ENCODE results near the gene DLL1. TPM values are rescaled to one million over a fixed set of nuclear protein-coding genes. Genes with fewer than 3 reads are reported as not detected.

Gene DLL1
- total RNA-seq, 2 experiments from 2014 or later: not detected

DNA sequence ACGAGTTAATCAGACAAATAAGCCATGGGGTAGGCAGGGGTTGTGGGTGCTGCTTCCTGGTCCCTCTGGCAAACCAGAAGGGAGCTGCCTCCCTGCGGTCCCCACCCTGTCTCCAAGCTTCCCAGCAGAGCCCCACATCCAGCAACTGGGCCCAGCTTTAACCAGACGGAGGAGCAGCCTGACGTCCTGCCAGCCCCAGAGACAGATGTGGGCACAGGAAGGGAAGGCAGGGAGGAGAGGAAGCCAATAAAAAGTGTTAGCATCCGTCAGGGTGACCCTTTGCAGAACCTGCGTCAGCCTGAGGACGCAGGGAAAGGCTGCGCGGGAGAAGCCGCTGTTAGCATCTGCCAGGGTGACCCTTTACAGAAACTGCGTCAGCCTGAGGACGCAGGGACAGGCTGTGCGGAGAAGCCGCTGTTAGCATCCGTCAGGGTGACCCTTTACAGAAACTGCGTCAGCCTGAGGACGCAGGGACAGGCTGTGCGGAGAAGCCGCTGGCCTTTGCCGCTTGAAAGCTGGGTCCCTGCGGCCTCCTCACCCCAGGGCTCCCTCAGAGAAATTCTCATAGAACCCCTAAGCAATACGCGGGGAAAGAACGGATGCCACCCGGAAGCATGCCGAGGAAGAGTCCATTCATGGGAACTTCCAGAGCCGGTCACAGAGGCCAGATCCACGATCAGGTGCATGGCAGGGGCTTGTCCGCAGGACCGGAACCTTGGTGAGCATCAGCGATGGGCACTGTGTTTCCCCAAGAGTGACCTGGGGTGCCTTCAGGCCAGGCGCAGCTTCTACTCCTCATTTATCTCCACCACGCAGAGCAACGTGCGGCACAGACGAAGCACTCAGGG lies 15.9 kb downstream of the DLL1 start:
- Histone ChIP-seq H4K20me1 (ENCODE audit: insufficient read depth, low read length) (no peaks in the 10 kb centered on the region), H3K4me1 (ENCODE audit: insufficient read depth, low read length, poor library complexity, severe bottlenecking) (peaks cover 12% of the 10 kb centered on the region), H3K9me2 (ENCODE audit: insufficient read depth, low read length) (no peaks in the 10 kb centered on the region), H3K36me3 (ENCODE audit: insufficient read depth, low read length) (no peaks in the 10 kb centered on the region), H3K4me2 (ENCODE audit: low read length) (no peak overlapping the region), H3K9me3 (ENCODE audit: low read length) (no peaks in the 10 kb centered on the region), H3K27ac (ENCODE audit: low read depth, low read length, poor library complexity, severe bottlenecking) (no peak overlapping the region), H3K4me3 (ENCODE audit: low read depth, low read length, poor library complexity, severe bottlenecking) (no peak overlapping the region), H3K79me2 (ENCODE audit: insufficient read depth, low read depth, low read length) (no peaks in the 10 kb centered on the region), H2AFZ (ENCODE audit: low read length) (no peak overlapping the region)
- intact Hi-C loops (cut with micrococcal nuclease; ENCODE audit: unreplicated experiment): no loop called here
- TF ChIP-seq, protein P1, sequence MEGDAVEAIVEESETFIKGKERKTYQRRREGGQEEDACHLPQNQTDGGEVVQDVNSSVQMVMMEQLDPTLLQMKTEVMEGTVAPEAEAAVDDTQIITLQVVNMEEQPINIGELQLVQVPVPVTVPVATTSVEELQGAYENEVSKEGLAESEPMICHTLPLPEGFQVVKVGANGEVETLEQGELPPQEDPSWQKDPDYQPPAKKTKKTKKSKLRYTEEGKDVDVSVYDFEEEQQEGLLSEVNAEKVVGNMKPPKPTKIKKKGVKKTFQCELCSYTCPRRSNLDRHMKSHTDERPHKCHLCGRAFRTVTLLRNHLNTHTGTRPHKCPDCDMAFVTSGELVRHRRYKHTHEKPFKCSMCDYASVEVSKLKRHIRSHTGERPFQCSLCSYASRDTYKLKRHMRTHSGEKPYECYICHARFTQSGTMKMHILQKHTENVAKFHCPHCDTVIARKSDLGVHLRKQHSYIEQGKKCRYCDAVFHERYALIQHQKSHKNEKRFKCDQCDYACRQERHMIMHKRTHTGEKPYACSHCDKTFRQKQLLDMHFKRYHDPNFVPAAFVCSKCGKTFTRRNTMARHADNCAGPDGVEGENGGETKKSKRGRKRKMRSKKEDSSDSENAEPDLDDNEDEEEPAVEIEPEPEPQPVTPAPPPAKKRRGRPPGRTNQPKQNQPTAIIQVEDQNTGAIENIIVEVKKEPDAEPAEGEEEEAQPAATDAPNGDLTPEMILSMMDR (conservative IDR thresholded peaks at IDR 0.05; ENCODE audit: low read length): no peak
- TF ChIP-seq EZH2phosphoT487 (IDR thresholded peaks at IDR 0.05; ENCODE audit: borderline replicate concordance, low read depth, low read length): no peak
- ChIA-PET CTCF (ENCODE audit: unreplicated experiment) (no interaction called here), POLR2A (no interaction called here)
- BruUV-seq (replicated peaks): no TSS peak
- DNase-seq (ENCODE audit: low spot score): no peak

DNA sequence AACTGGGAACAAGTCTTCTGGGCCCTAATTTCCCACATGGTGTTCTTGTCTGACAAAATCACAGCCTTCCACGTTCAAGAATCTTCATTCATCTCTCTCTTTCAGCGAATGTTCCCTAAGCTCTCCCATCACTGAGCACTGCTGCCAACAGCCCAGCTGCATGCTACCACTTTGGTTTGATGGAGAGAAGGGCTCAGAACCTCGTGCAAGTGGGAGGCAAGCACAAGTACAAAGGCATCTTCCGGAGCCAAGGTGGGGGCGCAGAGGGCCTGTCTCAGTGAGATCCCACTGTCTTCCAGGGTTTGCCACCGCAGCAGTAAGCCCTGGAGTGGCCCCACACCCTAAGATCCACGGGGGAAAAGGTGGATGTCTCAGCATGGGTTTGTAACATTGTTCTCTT lies 17.2 kb downstream of the DLL1 start:
- Histone ChIP-seq H3K27ac (ENCODE audit: low read depth, low read length, poor library complexity, severe bottlenecking) (no peak overlapping the region), H3K79me2 (ENCODE audit: insufficient read depth, low read depth, low read length) (no peaks in the 10 kb centered on the region), H3K36me3 (ENCODE audit: insufficient read depth, low read length) (no peaks in the 10 kb centered on the region), H3K4me2 (ENCODE audit: low read length) (no peak overlapping the region), H4K20me1 (ENCODE audit: insufficient read depth, low read length) (no peaks in the 10 kb centered on the region), H3K9me2 (ENCODE audit: insufficient read depth, low read length) (no peaks in the 10 kb centered on the region), H2AFZ (ENCODE audit: low read length) (no peak overlapping the region), H3K4me3 (ENCODE audit: low read depth, low read length, poor library complexity, severe bottlenecking) (no peak overlapping the region), H3K4me1 (ENCODE audit: insufficient read depth, low read length, poor library complexity, severe bottlenecking) (peaks cover 7% of the 10 kb centered on the region), H3K9me3 (ENCODE audit: low read length) (no peaks in the 10 kb centered on the region)
- ChIA-PET POLR2A (no interaction called here), CTCF (ENCODE audit: unreplicated experiment) (no interaction called here)
- DNase-seq (ENCODE audit: low spot score): no peak
- BruUV-seq (replicated peaks): no TSS peak
- intact Hi-C loops (cut with micrococcal nuclease; ENCODE audit: unreplicated experiment): no loop called here
- TF ChIP-seq, protein P1 (conservative IDR thresholded peaks at IDR 0.05; ENCODE audit: low read length): no peak
- TF ChIP-seq EZH2phosphoT487 (IDR thresholded peaks at IDR 0.05; ENCODE audit: borderline replicate concordance, low read depth, low read length): no peak

DNA sequence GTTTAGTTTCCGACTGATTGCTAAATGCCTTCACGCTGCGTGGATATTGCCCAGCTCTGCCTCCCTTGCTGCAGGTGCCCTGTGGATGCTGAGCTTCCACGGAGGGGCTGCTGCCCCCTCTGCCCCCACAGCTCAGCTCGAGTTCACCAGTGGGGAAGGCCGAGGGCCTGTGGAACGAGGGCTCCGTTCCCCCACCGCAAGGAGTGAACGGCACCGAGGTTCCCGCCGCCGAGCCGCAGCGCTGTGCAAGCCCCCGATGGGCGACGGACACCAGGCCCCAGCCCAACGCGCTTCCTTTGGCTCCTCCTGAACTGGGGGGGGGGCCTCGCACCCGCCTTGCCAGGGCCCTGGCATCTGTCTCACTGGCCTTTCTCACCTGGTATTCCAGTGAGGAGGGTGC lies 17.7 kb downstream of the DLL1 start:
- TF ChIP-seq, protein P1 (conservative IDR thresholded peaks at IDR 0.05; ENCODE audit: low read length): no peak
- no peak for TF ChIP-seq EZH2phosphoT487 (IDR thresholded peaks at IDR 0.05; ENCODE audit: borderline replicate concordance, low read depth, low read length)
- H2AFZ ChIP-seq (ENCODE audit: low read length): no peak overlapping the region
- H3K4me2 ChIP-seq (ENCODE audit: low read length): no peak overlapping the region
- H3K79me2 ChIP-seq (ENCODE audit: insufficient read depth, low read depth, low read length): no peaks in the 10 kb centered on the region
- BruUV-seq (replicated peaks): no TSS peak
- H4K20me1 ChIP-seq (ENCODE audit: insufficient read depth, low read length): no peaks in the 10 kb centered on the region
- DNase-seq (ENCODE audit: low spot score): no peak
- ChIA-PET CTCF (ENCODE audit: unreplicated experiment) (no interaction called here), POLR2A (no interaction called here)
- peaks cover 2% of the 10 kb centered on the region for H3K4me1 ChIP-seq (ENCODE audit: insufficient read depth, low read length, poor library complexity, severe bottlenecking)
- H3K4me3 ChIP-seq (ENCODE audit: low read depth, low read length, poor library complexity, severe bottlenecking): no peak overlapping the region
- no peaks in the 10 kb centered on the region for H3K36me3 ChIP-seq (ENCODE audit: insufficient read depth, low read length)
- intact Hi-C loops (cut with micrococcal nuclease; ENCODE audit: unreplicated experiment): no loop called here
- H3K9me2 ChIP-seq (ENCODE audit: insufficient read depth, low read length): no peaks in the 10 kb centered on the region
- H3K27ac ChIP-seq (ENCODE audit: low read depth, low read length, poor library complexity, severe bottlenecking): no peak overlapping the region
- H3K9me3 ChIP-seq (ENCODE audit: low read length): no peaks in the 10 kb centered on the region

Measured in OCI-LY7 (cell line).